ENCODE measurements around the gene PURA. TPM values are rescaled to one million over a fixed set of nuclear protein-coding genes. Genes with fewer than 3 reads are reported as not detected.

Gene PURA
- total and polyA plus RNA-seq, 2 of the 13 experiments (the other 11 are each of a cell fraction or from before 2014, with no cell fraction given), result 2.0 to 5.0 TPM

DNA sequence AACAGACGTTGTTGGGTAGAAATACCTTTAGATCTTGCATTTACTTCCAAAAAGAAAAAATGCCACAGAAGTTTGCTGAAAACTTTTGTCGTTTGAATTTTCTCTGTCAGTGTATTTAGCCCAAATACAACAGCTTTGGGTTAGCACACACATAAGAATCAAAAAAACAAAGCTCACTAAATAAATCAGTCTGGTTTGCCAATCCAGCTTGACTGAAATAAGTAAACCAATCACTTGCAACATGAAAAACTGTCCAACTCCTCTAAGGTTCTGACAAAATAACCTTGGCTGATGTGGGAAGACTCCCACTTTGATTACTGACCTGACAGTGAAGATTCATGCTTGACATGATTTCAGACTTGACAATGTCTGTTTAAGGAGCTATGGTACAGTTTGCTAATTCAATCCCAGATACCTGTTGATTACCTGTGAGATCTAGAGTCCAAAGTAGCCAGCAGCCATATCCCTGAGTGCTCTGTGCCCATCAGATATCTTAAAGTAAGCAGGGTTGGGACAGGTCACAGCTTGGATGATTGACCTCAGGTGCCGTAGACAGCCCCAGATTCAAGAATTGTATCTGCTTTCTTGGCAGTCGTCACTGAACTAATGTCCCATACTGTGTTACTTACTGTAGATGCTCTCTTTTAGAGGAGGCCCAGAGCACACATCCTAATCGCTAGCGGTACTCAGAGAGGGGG is 12.6 kb downstream of the PURA start:
- no peak overlapping the region for H3K4me2 ChIP-seq (ENCODE audit: low read depth, low read length)
- H3K79me2 ChIP-seq (ENCODE audit: insufficient read depth, low read length), result peaks cover 15% of the 10 kb centered on the region
- intact Hi-C loops (cut with micrococcal nuclease; ENCODE audit: unreplicated experiment) (no loop called here), in situ Hi-C loops (cut with HindIII; ENCODE audit: extremely low pct_ligation_motif_present, low pct_unique_long_range_greater_than_20kb) (no loop called here)
- no TSS peak for BruUV-seq (replicated peaks)
- H3K4me3 ChIP-seq (replicated peaks in 1 of 3; ENCODE audit: insufficient read depth in 1 of 3, low read depth in 2 of 3, low read length in 3 of 3), result no peak overlapping the region
- WGBS (ENCODE audit: low lambda C conversion rate), result 93% methylated on average over 6 of the region's 6 CpGs
- no peak overlapping the region for H3K9ac ChIP-seq (ENCODE audit: insufficient read depth, low read depth, low read length)
- CTCF ChIA-PET (ENCODE audit: low intra/inter-chr PET ratio, low total read pairs), result no interaction called here
- H3K27me3 ChIP-seq (ENCODE audit: control insufficient read depth in 1 of 2, insufficient read depth in 2 of 2, low read length in 2 of 2), result no peaks in the 10 kb centered on the region
- H3K4me1 ChIP-seq (ENCODE audit: insufficient read depth, low read length), result no peaks in the 10 kb centered on the region
- no peak overlapping the region for H2AFZ ChIP-seq (ENCODE audit: low read length)
- no peak for FAIRE-seq
- POLR2A ChIA-PET, result no interaction called here
- no peaks in the 10 kb centered on the region for H3K36me3 ChIP-seq (replicated peaks in 1 of 2; ENCODE audit: control insufficient read depth in 1 of 2, insufficient read depth in 2 of 2, low read length in 2 of 2)
- DNase-seq (ENCODE audit: low spot score), result no peak
- no peak overlapping the region for H3K27ac ChIP-seq (ENCODE audit: extremely low read length, insufficient read depth, low read length)
- no peaks in the 10 kb centered on the region for H3K9me3 ChIP-seq (ENCODE audit: low read length)
- TF ChIP-seq CENPX (CRISPR knock-in tag; IDR thresholded peaks at IDR 0.05) (no peak), CCAR2 (optimal IDR thresholded peaks at IDR 0.05; ENCODE audit: low read depth, low read length) (no peak), ZNF292 (CRISPR knock-in tag; IDR thresholded peaks at IDR 0.05; ENCODE audit: borderline replicate concordance, low read depth) (no peak), BRCA1 (CRISPR knock-in tag; IDR thresholded peaks at IDR 0.05) (no peak), MTF2 (CRISPR knock-in tag; IDR thresholded peaks at IDR 0.05; ENCODE audit: borderline replicate concordance) (no peak), ZNF432 (CRISPR knock-in tag; IDR thresholded peaks at IDR 0.05; ENCODE audit: borderline replicate concordance) (no peak), ZFP62 (CRISPR knock-in tag; IDR thresholded peaks at IDR 0.05) (no peak), PCBP2 (optimal IDR thresholded peaks at IDR 0.05; ENCODE audit: low read depth, low read length, poor library complexity, severe bottlenecking) (no peak), SUZ12 (IDR thresholded peaks at IDR 0.05; ENCODE audit: low read depth, low read length) (no peak), JARID2 (CRISPR knock-in tag; IDR thresholded peaks at IDR 0.05; ENCODE audit: insufficient replicate concordance) (no peak), ARNT (IDR thresholded peaks at IDR 0.05) (no peak), ZBTB42 (CRISPR knock-in tag; IDR thresholded peaks at IDR 0.05) (no peak), ELF3 (CRISPR knock-in tag; IDR thresholded peaks at IDR 0.05) (no peak), ZNF510 (CRISPR knock-in tag; IDR thresholded peaks at IDR 0.05; ENCODE audit: low read depth) (no peak)
- TF ChIP-seq, protein P1, sequence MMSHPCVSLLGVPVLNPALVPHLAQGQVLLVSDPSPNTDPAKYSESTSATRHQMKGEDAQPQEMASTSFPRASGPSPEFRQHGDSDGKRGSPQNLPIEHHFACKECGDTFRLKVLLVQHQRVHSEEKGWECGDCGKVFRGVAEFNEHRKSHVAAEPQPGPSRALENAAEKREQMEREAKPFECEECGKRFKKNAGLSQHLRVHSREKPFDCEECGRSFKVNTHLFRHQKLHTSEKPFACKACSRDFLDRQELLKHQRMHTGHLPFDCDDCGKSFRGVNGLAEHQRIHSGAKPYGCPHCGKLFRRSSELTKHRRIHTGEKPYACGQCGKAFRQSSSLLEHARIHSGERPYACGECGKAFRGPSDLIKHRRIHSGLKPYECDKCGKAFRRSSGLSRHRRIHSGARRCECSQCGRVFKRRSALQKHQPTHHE (CRISPR knock-in tag; IDR thresholded peaks at IDR 0.05; ENCODE audit: borderline replicate concordance), result no peak
- ATAC-seq, result no peak
- no peaks in the 10 kb centered on the region for H4K20me1 ChIP-seq (ENCODE audit: insufficient read depth, low read length)
